Jurkat, Clone E6-1 (cell line): ENCODE results near the gene TPRG1L.

Source experiments
- DNase-seq: peaks from one replicate; pipeline ENCODE4 v3.0.0-alpha.2; 2011; ENCODE audit warnings: low read depth, low spot score
- H3K4me3 ChIP-seq: 2 replicates; pipeline ENCODE4 v1.5.1; 2011; ENCODE audit warnings: mild to moderate bottlenecking, low read length, control low read depth, moderate library complexity

TPRG1L gene

DNA sequence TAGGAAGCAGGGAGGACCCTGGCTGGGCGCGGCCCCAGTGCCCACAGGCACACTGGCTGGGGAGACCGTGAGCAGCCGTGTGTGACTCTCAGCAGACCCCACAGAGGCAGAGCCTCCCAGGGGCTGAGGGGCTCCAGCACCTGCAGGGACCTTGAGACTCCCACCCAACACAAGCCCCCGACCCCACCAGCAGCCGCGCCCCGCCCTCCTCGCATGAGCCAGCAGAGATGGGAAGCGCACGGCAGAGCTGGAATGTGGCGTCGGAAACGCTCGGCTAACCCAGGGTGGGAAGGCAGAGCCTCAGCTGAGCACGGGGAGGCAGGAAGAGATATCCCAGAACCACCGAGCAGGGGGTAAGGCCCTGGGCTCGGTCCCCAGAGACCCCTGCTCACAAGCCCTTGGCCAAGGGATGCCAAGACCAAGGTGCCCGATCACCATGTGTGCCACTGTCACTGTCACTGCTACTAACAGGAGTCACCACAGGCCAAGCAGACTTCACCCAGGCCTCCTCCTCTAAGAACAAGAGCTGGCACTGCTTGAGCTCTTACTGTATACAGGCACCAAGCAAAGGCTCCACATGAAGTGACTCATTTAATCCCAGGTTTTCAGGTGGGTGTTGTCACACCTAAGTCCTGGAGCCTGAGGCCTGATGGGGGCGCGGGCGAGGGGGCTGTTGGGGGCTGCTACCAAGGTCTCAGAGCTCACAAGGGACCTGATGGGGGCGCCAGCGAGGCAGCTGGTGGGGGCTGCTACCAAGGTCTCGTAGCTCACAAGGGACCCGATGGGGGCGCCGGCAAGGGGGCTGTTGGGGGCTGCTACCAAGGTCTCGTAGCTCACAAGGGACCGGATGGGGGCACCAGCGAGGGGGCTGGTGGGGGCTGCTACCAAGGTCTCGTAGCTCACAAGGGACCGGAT lies 33.6 kb upstream of the TPRG1L start:
- no peak for DNase-seq

DNA sequence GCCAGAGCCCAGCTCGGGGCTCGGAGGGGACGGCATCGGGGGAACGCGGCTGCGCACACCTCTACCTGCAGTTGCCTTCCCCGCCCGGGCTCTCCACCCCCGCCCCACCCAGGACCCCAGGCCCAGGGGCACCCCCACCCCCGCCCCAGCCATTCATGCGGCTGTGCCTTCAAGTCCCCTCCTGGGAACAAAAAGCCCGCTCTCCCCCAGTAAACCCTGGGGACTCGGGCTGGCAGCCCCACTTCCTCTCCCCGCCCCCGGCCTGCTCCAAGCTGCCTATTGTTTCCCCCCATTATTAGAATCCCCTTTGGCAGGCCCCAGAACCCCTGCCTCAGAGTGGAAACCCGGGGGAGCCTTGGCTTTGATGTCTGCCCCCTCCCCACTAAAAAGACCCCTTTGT lies 31.5 kb upstream of the TPRG1L start:
- no peak overlapping the region for H3K4me3 ChIP-seq
- DNase-seq = no peak

More for the DNA sequence above, 33.6 kb upstream of the TPRG1L start:
- H3K4me3 ChIP-seq = no peak overlapping the region

DNA sequence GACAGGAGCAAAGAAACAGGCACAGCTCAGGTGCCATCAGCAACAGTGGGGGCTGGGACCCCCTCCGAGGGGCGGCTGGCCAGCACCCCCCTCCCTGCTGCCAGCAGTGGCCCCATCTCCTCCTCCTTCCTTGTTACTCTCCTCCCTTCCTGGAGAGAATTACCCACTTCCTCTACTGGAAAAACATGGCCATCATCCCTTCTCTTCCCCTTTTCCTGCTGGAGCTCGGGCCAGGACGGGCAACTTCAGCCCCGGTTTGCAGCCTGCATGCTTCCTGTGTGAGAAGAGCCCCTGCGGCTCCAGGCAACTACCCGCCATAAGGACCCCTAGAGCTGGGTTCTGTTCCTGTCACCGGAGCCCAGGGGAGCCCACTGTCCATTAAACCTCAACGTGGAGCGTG lies 31.1 kb upstream of the TPRG1L start:
- no peak overlapping the region for H3K4me3 ChIP-seq
- no peak for DNase-seq

DNA sequence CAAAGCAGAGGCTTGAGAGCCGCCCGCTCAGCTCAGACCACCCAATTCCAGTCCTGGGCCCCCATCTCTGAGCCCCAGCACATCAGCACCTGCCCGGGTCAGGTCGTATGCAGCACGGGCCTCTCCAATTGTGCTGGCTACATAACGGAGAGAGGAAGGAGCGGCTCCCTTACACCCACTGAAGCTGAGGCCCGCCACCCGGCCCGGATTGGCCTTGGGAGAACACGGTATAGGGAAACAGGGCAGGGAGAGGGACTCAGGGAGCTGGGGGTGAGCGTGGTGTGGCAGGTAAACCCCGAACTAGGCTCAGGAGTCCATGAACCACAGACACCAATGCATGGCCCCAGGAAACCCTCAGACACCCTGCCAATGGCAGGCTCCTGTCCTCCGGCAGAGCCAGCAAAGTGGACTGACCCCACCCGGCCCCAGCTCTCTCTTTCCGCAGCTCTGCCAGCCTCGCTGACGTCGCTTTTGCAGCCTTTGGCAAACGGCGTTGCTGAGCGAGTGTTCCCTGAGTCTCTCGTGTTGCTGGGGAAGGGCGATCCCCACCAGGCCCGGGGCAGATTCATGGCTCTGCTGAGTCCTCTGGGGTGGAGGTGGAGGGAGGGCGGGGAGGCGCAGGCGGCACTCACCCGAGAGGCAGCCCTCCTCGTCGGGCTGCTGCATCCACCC lies 30.0 kb upstream of the TPRG1L start:
- no peak for DNase-seq
- no peak overlapping the region for H3K4me3 ChIP-seq

GRCh38 chr1:3595949-3596348 lies 28.9 kb upstream of the TPRG1L start:
- H3K4me3 ChIP-seq = no peak overlapping the region
- DNase-seq = no peak

DNA sequence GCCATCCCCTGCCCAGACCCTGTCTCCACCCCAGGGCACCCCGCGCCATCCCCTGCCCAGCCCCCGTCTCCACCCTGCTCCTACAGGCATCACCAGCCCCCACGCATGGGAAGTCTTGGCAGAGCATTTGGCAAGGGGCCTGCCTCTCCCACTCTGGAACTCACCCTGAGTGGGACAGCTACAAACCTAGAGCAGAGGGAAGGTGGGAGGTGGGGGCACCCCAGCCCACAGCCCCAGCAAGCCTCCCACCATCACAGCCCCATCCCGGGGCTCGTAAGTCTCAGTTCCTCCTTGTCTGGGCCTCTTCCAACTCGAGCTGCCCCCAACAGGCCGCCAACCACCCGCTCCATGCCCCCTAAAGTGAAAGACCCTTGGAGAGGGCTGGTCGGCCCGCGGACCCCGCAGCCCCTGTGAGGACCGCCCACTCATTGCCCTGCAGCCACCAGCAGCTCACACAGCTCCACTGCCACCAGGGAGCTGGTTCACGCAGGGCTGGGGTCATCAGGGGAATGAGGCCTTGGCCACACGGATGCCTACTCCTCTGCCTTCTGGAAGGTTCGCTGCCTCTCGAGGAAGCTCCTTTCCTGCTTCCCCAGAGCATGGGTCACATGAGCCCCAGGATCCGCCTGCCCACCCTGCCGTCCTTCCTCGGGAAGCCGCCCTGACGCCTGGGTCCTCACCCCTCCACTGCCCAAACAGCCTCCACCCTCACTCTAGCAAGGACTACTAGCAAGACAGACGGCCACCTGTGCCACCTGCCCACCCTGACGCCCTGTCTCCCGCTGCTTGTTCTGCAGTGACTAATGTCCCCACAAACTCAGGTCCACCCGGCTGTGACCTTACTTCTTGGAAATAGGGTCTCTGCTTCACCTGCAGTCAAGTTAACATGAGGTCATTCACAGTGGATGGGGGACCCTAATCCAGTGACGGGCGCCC lies 27.9 kb upstream of the TPRG1L start:
- H3K4me3 ChIP-seq = no peak overlapping the region
- no peak for DNase-seq

DNA sequence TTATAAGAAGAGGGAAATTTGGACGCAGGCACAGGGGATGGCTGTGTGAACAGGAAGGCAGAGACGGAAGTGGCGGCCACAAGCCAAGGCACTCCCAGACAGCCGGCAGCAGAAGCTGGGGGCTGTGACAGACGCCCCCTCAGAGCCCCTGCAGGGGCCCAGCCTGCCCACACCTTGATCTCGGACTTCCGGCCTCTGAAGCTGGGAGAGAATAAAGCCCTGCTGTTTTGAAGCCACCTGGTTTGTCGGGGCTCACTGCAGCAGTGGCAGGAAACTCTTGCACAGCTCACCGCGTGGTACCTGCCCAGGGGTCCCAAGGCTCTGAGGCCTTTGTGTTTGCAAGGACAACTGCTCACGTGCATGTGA lies 27.2 kb upstream of the TPRG1L start:
- H3K4me3 ChIP-seq = no peak overlapping the region
- peak; percentile 46 for DNase-seq

GRCh38 chr1:3598051-3598491 lies 26.7 kb upstream of the TPRG1L start:
- no peak for DNase-seq
- H3K4me3 ChIP-seq = no peak overlapping the region

- H3K4me3 ChIP-seq = no peak overlapping the region
- no peak for DNase-seq
Observed at GRCh38 chr1:3598522-3599285, 26.1 kb upstream of the TPRG1L start.

GRCh38 chr1:3599286-3599811 lies 25.5 kb upstream of the TPRG1L start:
- no peak overlapping the region for H3K4me3 ChIP-seq
- no peak for DNase-seq

DNA sequence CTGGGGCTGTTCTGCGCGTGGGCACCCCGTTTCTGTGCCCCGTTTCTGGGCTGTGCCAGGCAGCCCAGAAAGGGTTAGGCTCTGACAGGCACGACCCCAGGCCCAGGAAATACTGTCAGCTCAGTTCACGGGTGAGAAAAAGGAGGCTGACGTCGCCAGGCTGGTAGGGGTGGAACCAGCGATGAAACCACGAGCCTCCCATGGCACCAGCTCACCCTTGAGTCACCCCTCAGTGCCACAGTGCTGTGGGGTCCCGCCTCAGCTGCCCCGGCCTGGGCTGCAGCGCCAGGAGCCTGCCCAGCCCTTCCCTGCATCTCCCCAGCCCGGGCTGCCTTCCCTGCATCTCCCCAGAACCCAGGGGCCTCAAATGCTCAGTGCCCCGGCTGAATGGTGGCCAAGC lies 25.0 kb upstream of the TPRG1L start:
- no peak for DNase-seq
- no peak overlapping the region for H3K4me3 ChIP-seq

- H3K4me3 ChIP-seq = no peak overlapping the region
- DNase-seq = no peak
Observed at GRCh38 chr1:3600354-3600753, 24.5 kb upstream of the TPRG1L start.

GRCh38 chr1:3601743-3602142 lies 23.1 kb upstream of the TPRG1L start:
- H3K4me3 ChIP-seq = no peak overlapping the region

GRCh38 chr1:3602375-3602774 lies 22.4 kb upstream of the TPRG1L start:
- DNase-seq = no peak
- H3K4me3 ChIP-seq = no peak overlapping the region

More at GRCh38 chr1:3601743-3602142, 23.1 kb upstream of the TPRG1L start:
- no peak for DNase-seq

- no peak for DNase-seq
- H3K4me3 ChIP-seq = no peak overlapping the region
Observed at GRCh38 chr1:3603156-3603555, 21.7 kb upstream of the TPRG1L start.

- H3K4me3 ChIP-seq = no peak overlapping the region
- DNase-seq = no peak
Observed at GRCh38 chr1:3603571-3604467, 21.0 kb upstream of the TPRG1L start.

GRCh38 chr1:3604468-3604974 lies 20.3 kb upstream of the TPRG1L start:
- DNase-seq = no peak
- no peak overlapping the region for H3K4me3 ChIP-seq
